Measurements from ENCODE around the gene SMOC2. TPM values are rescaled to one million over a fixed set of nuclear protein-coding genes. Genes with fewer than 3 reads are reported as not detected.

SMOC2 gene
- total RNA-seq, 2 experiments from 2014 or later: not detected

- DNase-seq (no peak), ATAC-seq (no peak)
- CTCF ChIA-PET: no interaction called here
- Mint-ChIP-seq H3K27me3 (no peaks in the 10 kb centered on the region), H3K4me3 (no peak overlapping the region), H3K27ac (no peak overlapping the region), H3K9me3 (ENCODE audit: low read depth) (peaks cover 23% of the 10 kb centered on the region), H3K36me3 (no peaks in the 10 kb centered on the region), H3K4me1 (no peaks in the 10 kb centered on the region)
Observed at GRCh38 chr6:168658059-168658458, 217.1 kb downstream of the SMOC2 start.

DNA sequence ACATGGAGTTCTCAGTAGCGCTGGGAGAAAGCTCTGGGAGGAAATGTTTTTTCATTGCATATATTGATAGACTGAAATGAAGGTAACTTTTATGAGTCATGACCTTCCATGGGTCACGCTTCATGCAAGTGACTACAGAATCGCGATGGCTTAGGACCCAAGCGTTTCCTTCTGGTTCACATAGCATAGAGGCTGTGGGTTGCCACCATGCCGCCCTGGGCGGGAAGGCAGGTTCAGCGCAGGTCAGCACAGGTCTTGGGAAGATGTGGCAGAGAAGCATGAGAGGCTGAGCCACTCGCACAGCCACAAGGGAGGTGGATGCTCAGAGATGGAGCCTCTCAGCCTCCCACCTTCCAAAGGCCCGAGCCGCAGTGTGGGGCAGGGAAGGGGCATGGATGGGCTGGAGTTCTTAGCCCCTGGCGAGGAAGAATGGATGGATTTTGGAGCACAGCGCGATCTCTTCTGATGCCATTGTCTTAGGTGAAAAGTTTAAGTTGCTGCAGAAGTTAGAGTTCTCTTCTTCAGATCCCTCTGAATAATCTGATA lies 219.5 kb downstream of the SMOC2 start:
- H3K36me3 Mint-ChIP-seq: no peaks in the 10 kb centered on the region
- ATAC-seq: no peak
- no peak for DNase-seq
- H3K4me3 Mint-ChIP-seq: no peak overlapping the region
- H3K27me3 Mint-ChIP-seq: no peaks in the 10 kb centered on the region
- H3K4me1 Mint-ChIP-seq: no peaks in the 10 kb centered on the region
- no peak overlapping the region for H3K27ac Mint-ChIP-seq
- CTCF ChIA-PET: no interaction called here
- H3K9me3 Mint-ChIP-seq (ENCODE audit: low read depth): peaks cover 22% of the 10 kb centered on the region

- Mint-ChIP-seq H3K9me3 (ENCODE audit: low read depth) (peaks cover 9% of the 10 kb centered on the region), H3K27me3 (no peaks in the 10 kb centered on the region), H3K27ac (no peak overlapping the region), H3K4me3 (no peak overlapping the region), H3K36me3 (no peaks in the 10 kb centered on the region), H3K4me1 (no peaks in the 10 kb centered on the region)
- ATAC-seq (no peak), DNase-seq (no peak)
- CTCF ChIA-PET: no interaction called here
Observed at GRCh38 chr6:168662301-168662936, 221.4 kb downstream of the SMOC2 start.

DNA sequence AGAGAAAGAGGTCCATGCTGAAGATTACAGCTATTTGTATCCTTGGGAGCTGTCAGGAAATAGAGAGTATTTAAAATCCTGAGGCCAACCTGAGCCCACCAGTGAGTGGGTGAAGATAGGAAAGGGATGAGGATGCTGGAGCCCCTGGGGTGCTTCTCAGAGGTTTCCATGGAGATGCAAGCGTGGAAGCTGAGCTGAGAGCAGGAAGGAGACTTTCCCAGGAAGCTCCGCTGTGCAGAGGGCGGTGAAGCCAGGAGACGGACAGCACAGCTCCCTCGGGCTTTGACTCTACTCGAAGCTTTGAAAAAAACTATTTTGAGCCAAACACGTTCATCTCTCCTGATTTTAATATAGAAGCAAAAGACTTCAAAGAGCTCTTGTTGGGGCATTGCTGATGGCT lies 222.1 kb downstream of the SMOC2 start:
- Mint-ChIP-seq H3K4me1 (no peaks in the 10 kb centered on the region), H3K36me3 (no peaks in the 10 kb centered on the region), H3K9me3 (ENCODE audit: low read depth) (peaks cover 9% of the 10 kb centered on the region), H3K27me3 (no peaks in the 10 kb centered on the region), H3K4me3 (no peak overlapping the region), H3K27ac (no peak overlapping the region)
- CTCF ChIA-PET: no interaction called here
- DNase-seq (no peak), ATAC-seq (no peak)

DNA sequence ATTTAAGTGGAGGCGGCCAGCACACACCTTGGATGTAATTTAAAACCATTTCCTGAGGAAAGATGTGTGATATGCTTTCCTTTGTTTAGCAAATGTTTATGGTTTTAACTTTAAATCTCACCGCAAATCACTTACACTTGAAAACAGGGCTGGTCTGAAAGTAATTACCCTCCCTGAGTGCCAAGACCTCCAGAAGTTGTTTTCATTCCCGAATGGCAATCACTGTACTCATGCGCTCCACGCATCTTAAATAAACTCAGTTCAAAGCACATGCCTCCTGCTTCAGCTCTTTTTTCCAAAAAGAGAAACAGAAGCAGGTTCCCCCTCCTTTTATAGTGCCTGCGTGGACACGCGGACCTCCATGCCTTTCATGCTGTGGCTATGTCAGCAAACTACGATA lies 224.0 kb downstream of the SMOC2 start:
- no peak overlapping the region for H3K4me3 Mint-ChIP-seq
- CTCF ChIA-PET: no interaction called here
- H3K4me1 Mint-ChIP-seq: no peaks in the 10 kb centered on the region
- ATAC-seq (no peak), DNase-seq (no peak)
- no peak overlapping the region for H3K27ac Mint-ChIP-seq
- H3K27me3 Mint-ChIP-seq: no peaks in the 10 kb centered on the region
- H3K36me3 Mint-ChIP-seq: no peaks in the 10 kb centered on the region
- no peaks in the 10 kb centered on the region for H3K9me3 Mint-ChIP-seq (ENCODE audit: low read depth)

GRCh38 chr6:168666170-168666569 lies 225.2 kb downstream of the SMOC2 start:
- Mint-ChIP-seq H3K36me3 (no peaks in the 10 kb centered on the region), H3K9me3 (ENCODE audit: low read depth) (no peaks in the 10 kb centered on the region), H3K4me1 (no peaks in the 10 kb centered on the region), H3K27me3 (no peaks in the 10 kb centered on the region), H3K4me3 (no peak overlapping the region), H3K27ac (no peak overlapping the region)
- CTCF ChIA-PET: no interaction called here
- no peak for DNase-seq
- no peak for ATAC-seq

GRCh38 chr6:168666699-168667427 lies 225.9 kb downstream of the SMOC2 start:
- no peak for DNase-seq
- ATAC-seq: no peak
- Mint-ChIP-seq H3K36me3 (no peaks in the 10 kb centered on the region), H3K27ac (no peak overlapping the region), H3K4me1 (no peaks in the 10 kb centered on the region), H3K4me3 (no peak overlapping the region), H3K27me3 (no peaks in the 10 kb centered on the region), H3K9me3 (ENCODE audit: low read depth) (no peaks in the 10 kb centered on the region)
- CTCF ChIA-PET: no interaction called here

DNA sequence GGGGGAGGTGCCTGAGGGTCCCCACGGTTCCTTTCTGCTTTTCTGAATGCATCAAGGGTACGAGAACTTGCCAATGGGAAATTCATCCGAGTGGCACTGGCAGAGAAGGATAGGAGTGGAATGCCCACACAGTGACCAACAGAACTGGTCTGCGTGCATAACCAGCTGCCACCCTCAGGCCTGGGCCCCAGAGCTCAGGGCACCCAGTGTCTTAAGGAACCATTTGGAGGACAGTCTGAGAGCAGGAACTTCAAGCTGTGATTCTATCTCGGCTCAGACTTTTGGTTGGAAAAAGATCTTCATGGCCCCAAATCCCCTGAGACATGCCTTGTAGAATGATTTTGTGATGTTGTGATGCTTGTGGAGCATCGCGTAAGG lies 226.4 kb downstream of the SMOC2 start:
- H3K4me3 Mint-ChIP-seq: no peak overlapping the region
- H3K36me3 Mint-ChIP-seq: no peaks in the 10 kb centered on the region
- CTCF ChIA-PET: no interaction called here
- no peaks in the 10 kb centered on the region for H3K27me3 Mint-ChIP-seq
- DNase-seq (no peak), ATAC-seq (no peak)
- no peaks in the 10 kb centered on the region for H3K9me3 Mint-ChIP-seq (ENCODE audit: low read depth)
- H3K27ac Mint-ChIP-seq: no peak overlapping the region
- H3K4me1 Mint-ChIP-seq: no peaks in the 10 kb centered on the region

DNA sequence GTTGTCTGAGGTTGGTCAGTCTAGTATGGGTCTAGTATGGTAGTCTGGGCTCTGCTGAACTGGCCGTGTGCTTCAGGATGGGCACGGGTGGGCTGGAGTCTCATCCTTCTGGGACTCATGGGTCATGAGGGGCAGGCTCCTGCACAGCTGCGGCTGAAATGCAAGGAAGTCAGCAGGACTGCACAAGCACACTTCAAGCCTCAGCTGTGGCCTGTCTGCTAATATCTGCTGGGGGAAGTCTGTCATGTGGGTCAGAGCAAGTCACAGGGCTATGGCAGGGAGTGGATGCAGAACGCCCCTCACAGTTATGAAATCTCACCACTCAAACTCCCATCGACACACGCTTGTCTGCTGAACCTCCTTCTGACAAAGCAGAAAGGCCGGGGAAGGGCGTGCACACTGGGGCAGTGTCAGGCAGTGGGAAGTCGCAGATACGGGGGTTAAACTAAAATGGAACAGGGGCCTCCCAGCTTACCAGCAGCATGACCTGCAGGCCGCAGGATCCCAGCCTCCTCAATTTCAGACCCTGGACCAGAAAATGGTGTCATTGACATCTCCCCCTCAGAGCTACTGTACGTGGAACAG lies 229.5 kb downstream of the SMOC2 start:
- H3K27ac Mint-ChIP-seq: no peak overlapping the region
- H3K4me3 Mint-ChIP-seq: no peak overlapping the region
- H3K4me1 Mint-ChIP-seq: no peaks in the 10 kb centered on the region
- no peaks in the 10 kb centered on the region for H3K27me3 Mint-ChIP-seq
- no peaks in the 10 kb centered on the region for H3K36me3 Mint-ChIP-seq
- CTCF ChIA-PET: no interaction called here
- DNase-seq (no peak), ATAC-seq (no peak)
- no peaks in the 10 kb centered on the region for H3K9me3 Mint-ChIP-seq (ENCODE audit: low read depth)

GRCh38 chr6:168671028-168671862 lies 230.3 kb downstream of the SMOC2 start:
- Mint-ChIP-seq H3K36me3 (no peaks in the 10 kb centered on the region), H3K4me1 (no peaks in the 10 kb centered on the region), H3K27ac (no peak overlapping the region), H3K9me3 (ENCODE audit: low read depth) (no peaks in the 10 kb centered on the region), H3K4me3 (no peak overlapping the region), H3K27me3 (no peaks in the 10 kb centered on the region)
- DNase-seq: peak; percentile 19
- no peak for ATAC-seq
- CTCF ChIA-PET: no interaction called here

DNA sequence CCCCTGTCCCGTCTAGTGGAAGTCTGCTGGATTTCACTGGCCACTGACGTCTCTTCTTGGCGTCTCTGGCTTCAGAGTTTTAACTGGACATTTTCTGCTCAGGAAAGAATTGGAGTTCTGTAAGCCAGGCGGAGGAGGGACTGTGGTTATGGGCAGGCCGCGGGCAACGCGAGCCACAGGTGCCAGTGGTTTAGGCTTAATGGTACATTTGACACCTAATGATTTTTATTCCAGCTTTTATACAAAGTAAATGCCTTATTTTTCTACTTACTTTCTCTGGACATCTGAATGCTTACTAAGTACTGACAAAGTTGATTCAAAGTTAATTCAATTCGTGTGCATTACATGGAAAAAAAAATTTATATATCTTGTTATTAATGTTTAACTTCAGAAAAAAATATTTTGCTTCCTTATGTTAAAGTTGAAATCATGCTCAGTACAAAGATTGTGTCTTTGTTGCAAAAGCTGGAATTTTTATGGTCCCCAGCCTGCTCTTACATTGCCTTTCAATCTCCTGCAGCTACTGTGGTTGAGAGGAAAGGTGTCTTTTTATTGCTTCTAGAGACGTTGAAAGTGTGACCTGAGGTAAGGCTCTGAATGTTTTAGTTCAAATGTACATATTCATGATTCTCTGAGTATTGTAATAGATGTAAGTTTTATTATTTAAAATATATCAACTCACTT lies 231.0 kb downstream of the SMOC2 start:
- no peaks in the 10 kb centered on the region for H3K36me3 Mint-ChIP-seq
- H3K27ac Mint-ChIP-seq: no peak overlapping the region
- CTCF ChIA-PET: no interaction called here
- DNase-seq (no peak), ATAC-seq (no peak)
- H3K4me3 Mint-ChIP-seq: no peak overlapping the region
- no peaks in the 10 kb centered on the region for H3K4me1 Mint-ChIP-seq
- no peaks in the 10 kb centered on the region for H3K9me3 Mint-ChIP-seq (ENCODE audit: low read depth)
- H3K27me3 Mint-ChIP-seq: no peaks in the 10 kb centered on the region

GRCh38 chr6:168674595-168674994 lies 233.6 kb downstream of the SMOC2 start:
- Mint-ChIP-seq H3K36me3 (no peaks in the 10 kb centered on the region), H3K4me1 (no peaks in the 10 kb centered on the region), H3K9me3 (ENCODE audit: low read depth) (no peaks in the 10 kb centered on the region), H3K4me3 (no peak overlapping the region), H3K27ac (no peak overlapping the region), H3K27me3 (no peaks in the 10 kb centered on the region)
- no peak for DNase-seq
- no peak for ATAC-seq
- CTCF ChIA-PET: no interaction called here

DNA sequence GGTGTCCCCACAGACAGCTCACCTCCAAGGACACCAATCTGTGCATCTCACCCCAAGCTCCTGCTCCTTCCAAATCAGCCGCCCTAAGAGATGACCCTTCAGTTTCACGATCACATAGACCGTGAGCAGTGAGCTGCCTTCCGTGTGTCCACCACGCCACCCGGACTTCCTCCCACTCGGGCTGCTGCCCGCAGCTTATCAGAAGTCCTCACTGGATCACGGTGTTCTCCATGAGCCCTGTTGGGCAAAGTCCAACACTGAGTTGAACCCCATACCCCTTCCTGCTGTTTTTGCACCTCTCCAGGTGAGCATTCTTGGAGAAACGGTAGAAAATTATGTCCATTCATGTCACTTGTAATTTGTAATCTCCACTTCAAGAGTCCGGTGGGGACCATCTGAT lies 234.4 kb downstream of the SMOC2 start:
- CTCF ChIA-PET: no interaction called here
- Mint-ChIP-seq H3K9me3 (ENCODE audit: low read depth) (no peaks in the 10 kb centered on the region), H3K27ac (no peak overlapping the region), H3K4me3 (no peak overlapping the region), H3K27me3 (no peaks in the 10 kb centered on the region), H3K36me3 (no peaks in the 10 kb centered on the region), H3K4me1 (no peaks in the 10 kb centered on the region)
- ATAC-seq (no peak), DNase-seq (peak; percentile 27)

Measured in activated CD8-positive, alpha-beta memory T cell treated with anti-CD3 and anti-CD28 coated beads, Interleukin-2, amount 10 ng/mL, durations not matched to agents 7 days and 5 days (primary cell).